Astrocyte of the spinal cord (primary cell): Measurements from ENCODE around the gene C2CD4C.

ENCODE experiments used
- DNase-seq: peaks from one replicate; pipeline ENCODE4 v3.0.0; 2011; ENCODE audit warnings: low read depth, low spot score
- H3K4me3 ChIP-seq: 2 replicates; pipeline ENCODE4 v1.5.1; 2011; ENCODE audit warnings: low read depth, mild to moderate bottlenecking, low read length, moderate library complexity
- CTCF ChIP-seq: IDR thresholded peaks from 2 replicates; pipeline ENCODE4 v1.5.1; 2012; ENCODE audit warnings: low read depth, mild to moderate bottlenecking, low read length, inconsistent platforms
- in situ Hi-C: cut with HindIII; loops from 2 replicates; pipeline ENCODE4 v1.10.0; 2017; ENCODE audit warnings: low sequenced_read_pairs

The C2CD4C gene

GRCh38 chr19:377801-378581, 31.0 kb downstream of the C2CD4C start:
- DNase-seq, result no peak
- TF ChIP-seq CTCF, result no peak
- H3K4me3 ChIP-seq, result no peak overlapping the region
- in situ Hi-C loops, result no loop called here

GRCh38 chr19:376111-376470, 32.9 kb downstream of the C2CD4C start:
- in situ Hi-C loops, result no loop called here
- H3K4me3 ChIP-seq, result no peak overlapping the region
- DNase-seq, result no peak
- no peak for TF ChIP-seq CTCF

DNA sequence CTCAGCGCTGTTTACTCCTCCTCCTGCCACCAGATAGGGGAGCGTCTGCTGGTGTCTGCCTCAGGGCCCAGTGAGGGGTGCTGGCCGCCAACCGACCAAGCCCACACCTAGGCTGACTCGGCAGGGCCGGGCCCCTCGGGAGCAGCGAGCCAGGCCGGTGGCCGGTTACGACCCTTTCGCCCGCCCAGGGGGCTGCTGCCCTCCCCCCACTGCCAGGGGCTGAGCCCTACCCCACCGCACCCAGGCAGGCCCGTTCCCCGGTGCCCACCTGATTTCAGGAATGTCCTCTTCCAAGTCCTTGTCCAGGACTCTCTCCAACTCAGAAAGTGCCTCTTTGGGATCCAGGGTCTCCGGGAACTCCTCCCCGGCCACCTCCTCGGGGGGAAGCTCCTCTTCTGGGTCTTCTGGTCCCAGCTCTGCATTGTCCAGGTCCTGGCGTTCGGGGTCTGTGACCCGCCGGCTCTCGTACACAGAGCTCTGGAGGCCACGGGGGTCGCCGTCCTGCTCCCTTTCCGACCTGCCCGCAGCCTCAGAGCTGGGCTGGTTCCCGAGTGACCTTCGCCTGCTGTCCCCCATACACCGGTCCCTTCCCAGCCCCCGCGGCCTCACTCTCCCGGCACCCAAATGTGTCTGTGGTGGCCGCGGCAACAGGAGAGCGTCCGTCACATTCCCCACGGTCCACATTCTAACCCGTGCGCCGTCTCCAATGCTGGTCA, 33.4 kb downstream of the C2CD4C start:
- in situ Hi-C loops, result no loop called here
- TF ChIP-seq CTCF, result no peak
- H3K4me3 ChIP-seq, result no peak overlapping the region
- DNase-seq, result no peak

- no peak for DNase-seq
- no peak for TF ChIP-seq CTCF
- H3K4me3 ChIP-seq, result no peak overlapping the region
- in situ Hi-C loops, result no loop called here
Observed at GRCh38 chr19:374886-375235, 34.1 kb downstream of the C2CD4C start.

- no peak for TF ChIP-seq CTCF
- in situ Hi-C loops, result no loop called here
- DNase-seq, result no peak
- no peak overlapping the region for H3K4me3 ChIP-seq
Observed at GRCh38 chr19:374183-374885, 34.6 kb downstream of the C2CD4C start.

GRCh38 chr19:373391-374182, 35.4 kb downstream of the C2CD4C start:
- H3K4me3 ChIP-seq, result no peak overlapping the region
- in situ Hi-C loops, result no loop called here
- no peak for TF ChIP-seq CTCF
- DNase-seq, result no peak
